Inflammatory macrophage treated with lipopolysaccharide for 1 hour (primary cell): ENCODE measurements around the gene BAG1.

ENCODE experiments used
- DNase-seq, 2 donors: peaks; one replicate each; pipeline ENCODE4 v3.0.0-alpha.2; 2020 to 2022

BAG1 gene

DNA sequence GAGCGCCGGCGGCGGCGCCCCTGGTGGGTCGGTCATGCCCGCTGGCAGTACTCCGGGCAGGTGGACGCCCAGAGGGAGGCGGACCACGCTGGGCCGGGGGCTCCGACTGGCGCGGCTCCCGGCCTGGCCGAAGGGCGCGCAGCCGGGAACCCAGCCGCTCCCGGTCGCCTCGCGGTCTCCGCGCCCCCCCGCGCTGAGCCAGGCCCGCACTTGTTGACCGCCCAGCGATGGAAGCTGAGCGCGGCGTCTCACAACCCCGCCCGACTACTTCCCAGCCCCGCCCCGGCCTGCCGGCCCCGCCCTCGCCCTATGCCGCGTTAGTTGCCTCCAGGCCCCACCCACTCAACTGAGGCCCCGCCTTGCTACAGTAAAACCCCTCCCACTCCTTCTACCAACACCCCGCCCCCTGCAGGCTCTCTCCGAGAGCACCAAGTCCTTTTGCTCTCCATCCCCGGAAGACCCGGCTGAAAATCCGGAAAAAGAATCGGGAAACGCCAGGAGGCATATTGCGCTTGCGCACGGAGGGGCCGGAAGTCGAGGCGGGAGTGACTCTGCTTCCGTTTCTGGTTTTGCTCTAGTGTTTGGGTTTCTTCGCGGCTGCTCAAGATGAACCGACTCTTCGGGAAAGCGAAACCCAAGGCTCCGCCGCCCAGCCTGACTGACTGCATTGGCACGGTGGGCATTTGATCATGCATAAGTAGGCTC is at the start of gene BAG1, which contains the start of gene CHMP5:
Gene BAG1 (minus strand): TSS at position 236 of the 705 bp plus-strand sequence.
Gene CHMP5 (plus strand): TSS at position 577 of the 705 bp plus-strand sequence. CDS start 30 bp downstream, at position 607.
- DNase-seq, result peak; percentile 100

DNA sequence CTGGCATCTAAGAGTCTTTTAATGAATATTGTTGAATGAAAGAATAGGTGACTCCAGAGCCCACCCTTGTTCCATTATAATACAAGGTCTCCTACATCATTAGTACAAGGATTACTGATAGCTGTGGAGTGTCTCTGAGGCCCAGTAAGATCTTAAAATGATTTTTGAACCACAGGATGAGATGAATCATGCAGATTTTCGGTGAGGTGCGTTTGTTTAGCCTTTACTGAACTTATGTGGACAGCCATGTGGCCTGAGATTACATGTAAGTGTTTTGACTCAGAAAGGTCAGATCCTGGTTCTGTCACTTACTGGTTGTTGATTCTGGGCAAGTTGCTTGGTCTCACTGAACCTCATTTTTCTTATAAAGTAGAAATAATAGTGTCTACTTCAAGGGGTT is 47.4 kb upstream of the BAG1 start:
- DNase-seq, result no peak

DNA sequence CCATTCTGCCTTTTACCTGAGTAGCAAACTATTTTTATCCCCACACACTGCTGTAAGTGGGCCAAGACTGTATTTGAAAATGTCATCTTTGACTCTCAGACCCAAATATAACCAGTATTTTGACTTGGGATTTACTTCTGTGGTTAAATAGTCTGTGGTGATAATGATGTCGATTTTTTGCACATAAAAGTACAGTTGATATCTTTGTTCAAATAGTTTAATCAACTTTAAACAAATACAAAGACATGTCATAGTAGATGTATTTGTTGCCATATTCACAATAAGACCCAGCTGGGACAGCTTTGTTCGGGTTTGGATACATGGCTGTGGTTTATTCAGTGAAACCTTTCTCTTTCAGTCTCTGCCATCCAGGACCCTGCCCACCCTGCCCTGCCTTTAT is 46.2 kb upstream of the BAG1 start:
- no peak for DNase-seq

DNA sequence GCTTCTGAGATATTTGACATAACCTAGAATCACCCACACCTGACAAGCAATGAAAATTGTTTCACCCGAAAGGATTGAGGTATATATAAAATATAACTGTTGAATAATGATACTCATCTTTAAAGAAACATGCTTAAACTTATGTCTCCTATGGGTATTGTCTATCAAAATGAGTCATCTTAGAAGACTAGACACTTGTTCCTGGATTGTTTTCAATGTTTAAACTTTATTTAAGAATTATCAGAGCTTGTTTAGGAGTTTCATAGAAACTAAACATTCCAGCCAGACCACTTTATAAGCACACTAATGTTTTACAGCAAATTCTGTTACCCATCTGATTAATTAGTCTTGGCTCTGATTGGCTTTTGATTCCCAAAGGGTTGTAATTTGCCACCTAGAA is 45.4 kb upstream of the BAG1 start:
- no peak for DNase-seq

DNA sequence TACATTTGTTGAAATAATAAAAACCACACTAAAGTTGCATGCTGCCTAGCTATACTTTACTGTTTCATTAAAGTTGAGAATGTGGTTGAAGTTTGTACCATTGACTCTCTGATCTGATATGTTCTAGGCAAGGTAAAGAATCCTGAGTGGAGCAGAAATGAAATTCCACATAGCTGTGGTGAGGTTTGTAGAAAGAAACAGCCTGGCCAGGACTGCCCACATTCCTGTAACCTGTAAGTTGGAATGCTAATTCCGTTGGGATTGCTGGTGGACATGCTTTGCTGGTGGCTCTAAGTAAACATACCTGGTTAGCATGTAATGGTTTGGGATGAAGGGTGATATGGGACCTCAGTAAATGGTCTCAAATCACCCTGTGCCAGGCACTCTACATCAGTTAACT is 42.6 kb upstream of the BAG1 start:
- no peak for DNase-seq

DNA sequence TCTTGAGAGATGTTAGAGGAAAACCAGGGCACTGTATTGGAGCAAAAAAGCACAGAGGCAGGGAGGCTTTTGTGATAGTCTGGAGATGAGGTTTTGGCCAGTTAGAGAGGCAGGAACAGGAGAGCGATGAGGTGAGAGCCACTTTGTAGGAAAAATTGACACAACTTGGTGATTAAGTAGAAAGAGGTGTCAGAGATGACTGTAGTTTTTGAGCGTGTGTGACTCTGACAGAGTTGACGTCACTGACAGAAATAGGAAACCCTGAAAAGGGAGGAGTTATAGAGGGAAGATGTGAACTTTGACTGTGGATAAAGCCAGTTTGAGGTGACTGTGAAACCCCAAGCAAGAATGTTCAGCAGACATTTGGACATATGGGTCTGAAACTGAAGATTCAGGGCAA is 41.5 kb upstream of the BAG1 start:
- DNase-seq, result no peak

DNA sequence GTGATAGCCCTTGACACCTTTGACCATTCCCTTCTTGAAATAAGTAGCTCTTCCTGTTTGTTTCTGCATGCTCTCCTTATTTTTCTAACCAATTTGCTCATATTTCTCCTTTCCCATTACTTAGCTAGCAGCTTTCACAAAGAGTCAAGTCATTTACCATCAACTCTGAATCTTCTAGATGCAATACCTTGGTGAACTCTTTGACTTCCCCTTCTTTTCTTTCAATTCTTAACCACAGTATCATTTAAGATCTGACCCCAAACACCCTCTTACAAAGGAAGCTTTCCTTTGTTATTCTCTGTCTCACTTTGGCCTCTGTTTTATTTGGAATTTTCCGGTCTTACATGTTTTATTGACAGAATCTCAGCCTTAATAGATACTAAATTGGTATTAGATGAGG is 39.9 kb upstream of the BAG1 start:
- no peak for DNase-seq

DNA sequence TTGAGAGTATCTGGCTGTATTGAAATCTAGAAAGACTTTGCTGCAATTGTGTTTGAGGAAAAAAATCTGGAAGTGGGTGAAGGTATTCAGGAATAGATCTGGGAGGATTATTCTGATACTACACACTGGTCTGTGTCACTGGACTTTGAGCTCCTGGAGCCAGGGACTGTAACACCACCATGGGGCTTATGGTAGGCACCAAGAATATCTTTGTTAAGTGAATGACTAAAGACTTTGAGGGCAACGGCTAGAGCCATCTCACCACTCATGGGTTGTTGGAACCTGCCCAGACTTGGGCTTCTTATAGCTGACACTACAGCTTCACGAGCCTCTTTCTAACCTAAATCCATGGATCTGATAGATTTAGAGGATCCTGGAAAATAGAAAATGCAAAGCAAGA is 36.0 kb upstream of the BAG1 start:
- DNase-seq, result no peak

DNA sequence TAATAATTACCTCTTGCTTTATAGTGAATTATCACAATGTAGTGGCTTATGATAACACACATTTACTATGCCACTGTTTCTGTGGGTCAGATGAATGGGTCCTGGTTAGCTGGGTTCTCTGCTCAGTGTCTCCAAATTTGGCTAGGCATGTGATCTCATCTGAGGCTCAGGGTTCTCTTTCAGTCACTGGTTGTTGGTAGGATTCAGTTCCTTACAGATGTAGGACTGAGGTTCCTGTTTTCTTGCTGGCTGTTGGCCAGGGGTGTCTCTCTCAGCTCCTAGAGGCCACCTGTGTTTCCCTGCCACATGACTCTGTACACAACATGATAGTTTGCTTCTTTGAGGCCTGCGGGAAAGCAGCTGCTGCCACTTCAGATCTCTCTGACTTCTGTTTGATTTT is 32.9 kb upstream of the BAG1 start:
- peak; percentile 53 to 75 for DNase-seq

DNA sequence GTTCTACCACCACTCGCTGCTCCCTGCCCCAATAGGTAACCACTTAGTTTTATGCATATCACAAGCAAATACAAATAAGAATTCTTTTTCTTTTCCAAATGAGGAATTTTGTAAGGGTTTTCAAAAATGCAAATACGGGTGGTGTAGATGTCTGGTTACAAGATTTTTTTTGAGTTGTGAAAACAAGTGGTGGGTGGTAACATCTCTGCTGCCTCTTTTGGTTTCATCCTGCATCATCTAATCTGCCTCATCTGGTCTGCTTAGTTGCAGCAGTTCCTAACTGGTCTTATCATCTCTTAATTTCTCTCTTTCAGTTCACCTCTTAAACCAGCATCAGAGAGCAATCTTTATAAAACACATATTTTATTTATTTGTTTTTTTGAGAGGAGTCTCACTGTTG is 31.1 kb upstream of the BAG1 start:
- DNase-seq, result peak; percentile 10 to 46

DNA sequence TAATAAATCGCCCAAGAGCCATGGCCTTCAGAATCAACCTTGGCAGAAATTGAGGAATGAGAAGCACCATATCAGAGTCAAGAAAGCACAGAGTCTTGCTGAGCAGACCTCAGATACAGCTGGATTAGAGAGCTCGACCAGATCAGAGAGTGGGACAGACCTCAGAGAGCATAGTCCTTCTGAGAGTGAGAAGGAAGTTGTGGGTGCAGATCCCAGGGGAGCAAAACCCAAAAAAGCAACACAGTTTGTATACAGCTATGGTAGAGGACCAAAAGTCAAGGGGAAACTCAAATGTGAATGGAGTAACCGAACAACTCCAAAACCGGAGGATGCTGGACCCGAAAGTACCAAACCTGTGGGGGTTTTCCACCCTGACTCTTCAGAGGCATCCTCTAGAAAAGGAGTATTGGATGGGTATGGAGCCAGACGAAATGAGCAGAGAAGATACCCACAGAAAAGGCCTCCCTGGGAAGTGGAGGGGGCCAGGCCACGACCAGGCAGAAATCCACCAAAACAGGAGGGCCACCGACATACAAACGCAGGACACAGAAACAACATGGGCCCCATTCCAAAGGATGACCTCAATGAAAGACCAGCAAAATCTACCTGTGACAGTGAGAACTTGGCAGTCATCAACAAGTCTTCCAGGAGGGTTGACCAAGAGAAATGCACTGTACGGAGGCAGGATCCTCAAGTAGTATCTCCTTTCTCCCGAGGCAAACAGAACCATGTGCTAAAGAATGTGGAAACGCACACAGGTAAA is 30.3 kb upstream of the BAG1 start:
- no peak for DNase-seq

DNA sequence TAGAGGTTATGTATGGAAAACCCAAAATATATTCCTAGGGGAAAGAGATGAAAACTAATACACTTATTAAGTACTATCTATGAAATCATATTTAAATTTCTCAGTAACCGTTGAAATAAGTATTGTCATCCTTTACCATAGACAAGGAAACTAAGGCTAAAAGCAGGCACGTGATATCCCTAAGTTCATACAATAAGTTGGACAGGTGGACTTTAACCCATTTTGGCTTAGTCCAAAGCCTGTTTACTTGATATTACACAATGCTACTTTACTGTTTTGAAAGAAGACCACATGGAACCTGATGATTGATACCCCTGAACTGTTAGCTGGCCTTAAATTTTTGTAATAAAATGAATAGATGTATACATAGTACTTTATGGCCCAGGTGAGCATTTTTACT is 29.3 kb upstream of the BAG1 start:
- DNase-seq, result no peak

DNA sequence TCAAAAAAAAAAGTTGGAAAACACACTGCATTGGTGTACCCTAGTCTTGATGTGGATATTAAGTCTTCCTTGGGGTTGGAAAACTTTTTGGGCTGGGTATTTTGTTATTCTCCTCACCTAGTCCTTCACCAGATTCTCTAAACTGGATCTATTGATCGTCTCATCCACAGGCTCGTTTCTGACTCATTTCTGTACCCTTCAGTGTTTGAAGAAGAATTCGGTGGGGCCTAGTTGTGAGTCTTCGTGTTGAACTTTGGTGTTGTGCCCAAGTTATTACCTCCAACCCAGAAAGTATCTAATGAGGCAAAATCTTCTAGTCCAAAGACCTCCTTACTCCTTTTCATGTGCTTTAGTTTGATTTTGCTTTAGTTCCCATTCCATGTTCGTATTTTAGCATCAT is 27.4 kb upstream of the BAG1 start:
- no peak for DNase-seq

DNA sequence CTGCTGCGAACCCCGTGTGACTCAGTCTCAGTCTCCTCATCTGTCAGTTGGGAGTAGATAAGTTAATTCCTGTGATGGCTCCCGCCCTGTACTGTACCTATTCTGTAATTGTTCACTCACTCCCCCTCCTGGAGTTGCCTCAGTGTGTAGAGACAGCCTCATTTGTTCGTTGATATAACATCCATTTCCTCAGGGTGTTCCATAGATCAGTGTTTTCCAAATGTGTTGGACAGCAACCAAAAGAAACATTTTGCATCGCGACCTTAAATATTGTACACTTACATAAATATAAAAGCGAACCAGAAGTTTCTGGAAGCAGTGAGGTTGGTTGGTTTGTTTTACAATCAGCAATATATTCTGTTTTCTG is 26.5 kb upstream of the BAG1 start:
- DNase-seq, result no peak

DNA sequence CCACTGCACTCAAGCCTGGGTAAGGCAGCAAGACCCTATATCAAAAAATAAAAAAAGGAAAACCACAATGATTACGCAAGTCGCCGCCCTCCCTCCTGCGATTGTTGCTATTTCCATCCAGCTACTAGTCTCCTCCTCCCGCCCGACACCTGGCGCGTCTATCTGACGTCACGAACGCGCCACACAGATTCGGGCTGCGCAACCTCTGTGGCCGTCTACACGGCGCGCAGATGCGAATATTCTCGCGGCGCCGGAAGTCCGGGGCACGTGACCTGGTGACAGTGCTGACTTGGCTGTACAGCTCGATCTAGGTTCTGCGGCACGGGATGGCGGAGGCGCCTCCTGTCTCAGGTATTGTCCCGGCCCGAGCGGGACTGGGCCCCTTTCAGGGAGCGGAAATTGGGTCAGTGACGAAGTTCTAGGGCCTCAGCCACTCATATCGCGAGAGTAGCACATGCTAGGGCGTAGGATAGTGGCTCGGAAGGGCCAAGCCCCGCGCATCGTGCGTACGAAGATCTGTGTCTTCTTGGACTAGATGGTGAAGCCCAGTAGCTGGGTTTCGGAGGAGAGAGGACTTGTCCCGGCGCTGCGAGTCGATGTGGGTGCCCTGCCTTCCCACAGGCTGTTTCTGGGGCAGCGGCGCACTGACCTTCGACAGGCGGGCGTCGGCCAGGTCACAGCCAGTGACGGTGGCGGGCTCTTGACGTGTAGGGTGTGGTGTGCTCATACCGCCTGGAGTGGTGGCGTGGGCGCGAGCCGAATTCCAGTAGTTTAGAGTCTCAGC is 25.9 kb upstream of the BAG1 start, which contains the start of gene NFX1:
Gene NFX1 (plus strand): TSS at position 270 of the 784 bp plus-strand sequence. CDS start 57 bp downstream, at position 327.
- DNase-seq, result peak; percentile 98 to 99

DNA sequence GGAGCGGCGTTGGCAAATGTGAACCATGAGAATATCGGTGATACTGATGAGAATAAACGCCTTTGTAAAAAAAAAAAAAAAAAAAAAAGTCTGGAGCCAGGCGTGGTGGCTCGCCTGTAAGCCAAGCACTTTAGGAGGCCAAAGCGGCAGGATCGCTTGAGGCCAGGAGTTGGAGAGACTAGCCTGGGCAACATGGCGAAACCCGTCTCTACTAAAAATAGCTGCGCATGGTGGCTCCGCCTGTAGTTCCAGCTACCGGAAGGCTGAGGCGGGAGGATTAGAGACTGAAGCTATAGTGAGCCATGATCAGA is 25.4 kb upstream of the BAG1 start:
- no peak for DNase-seq

DNA sequence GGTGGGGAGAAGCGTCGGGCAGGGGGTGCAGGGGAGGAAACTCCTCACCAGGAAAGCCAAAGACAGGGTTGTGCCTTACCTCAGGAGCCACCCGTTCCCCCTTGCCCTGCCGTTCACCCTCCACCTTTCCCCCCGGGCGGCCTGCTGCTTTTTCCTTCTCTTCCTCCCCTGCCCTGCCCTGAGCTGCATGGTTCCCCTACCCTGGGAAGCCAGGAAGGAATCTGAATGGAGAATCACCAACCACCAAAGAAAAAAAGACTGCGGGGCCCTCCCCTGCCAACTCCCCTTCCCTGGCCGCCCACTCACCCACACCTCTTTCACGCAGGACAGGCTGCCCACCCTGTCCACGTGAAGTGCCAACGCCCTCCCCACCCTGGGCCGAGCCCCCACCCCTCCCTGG is 25.0 kb upstream of the BAG1 start:
- peak; percentile 5 to 9 for DNase-seq

DNA sequence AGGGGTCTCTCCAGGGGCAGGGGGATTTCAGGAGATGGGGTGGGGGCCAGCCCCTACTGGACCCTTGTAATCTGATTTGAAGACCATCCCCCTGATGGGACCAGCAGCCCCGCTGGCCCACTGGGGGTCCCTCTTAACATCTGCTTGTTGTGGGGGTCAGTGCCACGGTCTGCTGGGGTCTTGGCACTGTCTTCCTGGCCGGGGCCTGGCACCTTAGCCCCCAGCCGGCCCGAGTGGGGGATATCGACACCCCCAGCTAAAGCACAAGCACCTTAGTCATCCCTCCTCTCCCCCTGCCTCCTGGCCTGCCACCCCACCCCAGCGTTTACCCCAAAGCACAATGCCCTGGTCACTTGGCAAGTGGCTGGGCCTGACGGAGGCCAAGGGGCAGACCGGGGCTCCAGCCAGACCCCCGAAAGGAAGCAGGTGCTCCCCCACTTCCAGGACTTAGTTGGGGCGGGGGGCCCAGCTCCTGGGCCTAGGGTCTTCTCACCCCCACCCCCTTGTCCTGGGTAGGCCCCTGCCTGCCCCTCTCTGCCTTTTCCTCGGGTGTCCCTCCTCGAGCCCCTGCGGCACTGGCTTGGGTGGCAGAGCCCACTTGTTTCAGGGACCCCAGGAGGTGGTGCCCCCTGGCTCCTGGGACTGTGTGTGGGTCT is 24.4 kb upstream of the BAG1 start:
- no peak for DNase-seq

DNA sequence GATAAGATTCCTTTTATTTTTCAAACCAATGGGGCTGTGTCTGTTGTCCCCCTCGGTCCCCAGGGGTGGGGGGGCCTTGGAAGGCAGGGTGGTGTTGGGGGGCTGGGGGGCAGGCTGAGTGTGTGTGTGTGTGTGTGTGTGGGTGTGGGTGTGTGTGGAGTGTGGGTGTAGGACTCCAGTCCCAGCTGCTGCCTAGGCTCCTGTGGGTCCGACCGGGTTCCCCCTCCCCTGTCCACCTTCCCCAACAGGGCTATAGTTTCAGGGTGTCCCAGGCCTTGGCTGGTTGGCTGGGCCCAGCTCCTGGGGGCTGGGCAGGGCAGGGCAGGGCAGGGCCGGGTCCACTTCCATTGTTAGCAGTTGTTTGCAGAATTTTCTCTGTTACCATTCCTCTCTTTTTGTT is 23.7 kb upstream of the BAG1 start:
- DNase-seq, result no peak

DNA sequence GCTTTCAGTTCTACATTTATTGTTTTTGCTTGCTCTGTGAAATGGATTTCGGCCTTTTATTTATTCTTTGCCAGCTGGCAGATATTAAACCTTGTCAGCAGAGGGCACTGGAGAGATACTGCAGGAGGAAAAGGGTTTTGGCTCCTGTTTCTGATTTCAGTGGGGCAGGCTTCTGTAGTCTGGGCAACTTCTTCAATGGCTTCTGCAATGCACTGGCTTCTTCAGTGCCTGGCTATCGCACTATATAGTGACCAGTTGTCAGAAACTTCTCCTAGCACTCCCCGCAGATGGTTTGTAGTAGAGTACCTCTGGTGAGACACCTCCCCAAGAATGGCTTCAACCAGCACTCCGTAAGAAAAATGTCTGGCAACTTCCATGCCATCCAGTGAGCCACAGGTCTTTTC is 22.6 kb upstream of the BAG1 start:
- DNase-seq, result peak; percentile 67 to 80

DNA sequence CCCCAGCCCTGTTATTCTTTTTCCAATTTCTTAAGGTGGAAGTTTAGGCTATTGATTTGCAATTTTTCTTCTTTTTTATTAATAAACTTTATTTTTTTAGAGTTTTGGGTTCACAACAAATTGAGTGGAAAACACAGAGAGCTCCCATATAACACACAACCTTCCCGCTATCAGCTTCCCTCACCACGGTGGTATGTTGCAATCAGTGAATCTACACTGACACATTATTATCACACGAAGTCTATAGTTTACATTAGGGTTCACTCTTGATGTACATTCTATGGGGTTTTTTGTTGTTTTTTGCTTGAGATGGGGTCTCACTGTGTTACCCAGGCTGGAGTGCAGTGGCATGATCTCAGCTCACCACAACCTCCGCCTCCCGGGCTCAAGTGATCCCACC is 21.0 kb upstream of the BAG1 start:
- no peak for DNase-seq

DNA sequence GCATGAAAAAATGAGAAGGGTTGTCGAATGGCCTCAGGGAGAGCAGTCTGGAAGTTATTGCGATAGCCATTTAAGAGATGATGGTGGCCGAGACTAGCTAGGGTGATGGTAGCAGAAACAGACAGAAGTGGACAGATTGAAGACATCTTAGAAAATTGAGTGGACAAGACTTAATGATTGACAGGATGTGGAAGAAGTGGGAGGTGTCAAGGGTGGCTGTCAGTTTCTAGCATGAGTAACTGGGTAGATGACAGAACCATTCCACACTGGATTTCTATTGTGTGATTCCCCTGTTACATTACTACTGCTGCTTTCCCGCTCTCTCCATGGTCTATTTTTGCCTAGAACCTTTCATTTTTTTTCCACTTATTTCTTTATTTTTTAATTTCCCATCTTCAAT is 13.0 kb upstream of the BAG1 start:
- no peak for DNase-seq

DNA sequence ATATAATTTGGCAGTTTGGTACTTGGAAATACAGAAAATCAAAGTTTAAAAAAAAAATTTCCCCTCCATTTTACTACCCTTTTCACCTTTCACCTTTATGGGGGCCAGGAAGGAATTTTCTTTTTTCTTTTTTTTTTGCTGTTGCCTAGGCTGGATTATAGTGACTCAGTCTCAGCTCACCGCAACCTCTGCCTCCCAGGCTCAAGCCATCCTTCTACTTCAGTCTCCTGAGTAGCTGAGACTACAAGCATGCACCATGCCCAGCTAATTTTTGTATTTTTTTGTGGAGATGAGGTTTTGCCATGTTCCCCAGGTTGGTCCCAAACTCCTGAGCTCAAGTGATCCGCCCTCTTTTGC is 9.4 kb upstream of the BAG1 start:
- DNase-seq, result no peak
